Jurkat, Clone E6-1 (cell line): Measurements from ENCODE around the gene ZSCAN16.

Experiments
- DNase-seq: peaks from one replicate; pipeline ENCODE4 v3.0.0-alpha.2; 2011; ENCODE audit warnings: low read depth, low spot score
- H3K4me3 ChIP-seq: 2 replicates; pipeline ENCODE4 v1.5.1; 2011; ENCODE audit warnings: mild to moderate bottlenecking, low read length, control low read depth, moderate library complexity

The ZSCAN16 gene

GRCh38 chr6:28161410-28162079, 37.1 kb downstream of the ZSCAN16 start:
- no peak overlapping the region for H3K4me3 ChIP-seq
- no peak for DNase-seq

GRCh38 chr6:28165563-28165962, 41.2 kb downstream of the ZSCAN16 start:
- DNase-seq = no peak

GRCh38 chr6:28167068-28167467, 42.7 kb downstream of the ZSCAN16 start:
- no peak for DNase-seq

More at GRCh38 chr6:28165563-28165962, 41.2 kb downstream of the ZSCAN16 start:
- H3K4me3 ChIP-seq = no peak overlapping the region

GRCh38 chr6:28167926-28168325, 43.5 kb downstream of the ZSCAN16 start:
- DNase-seq = no peak
- no peak overlapping the region for H3K4me3 ChIP-seq

More at GRCh38 chr6:28167068-28167467, 42.7 kb downstream of the ZSCAN16 start:
- H3K4me3 ChIP-seq = no peak overlapping the region

- no peak for DNase-seq
- no peak overlapping the region for H3K4me3 ChIP-seq
These were observed 46.9 kb downstream of the ZSCAN16 start for GRCh38 chr6:28171271-28171670.

- H3K4me3 ChIP-seq = no peak overlapping the region
- DNase-seq = no peak
These were observed 47.6 kb downstream of the ZSCAN16 start for GRCh38 chr6:28172006-28172405.

GRCh38 chr6:28176373-28176772, 52.0 kb downstream of the ZSCAN16 start:
- H3K4me3 ChIP-seq = no peak overlapping the region
- DNase-seq = no peak
